ENCODE data around the gene LRP8. TPM values are rescaled to one million over a fixed set of nuclear protein-coding genes. Genes with fewer than 3 reads are reported as not detected.

LRP8 gene
- total RNA-seq, 6 experiments from 2014 or later, result 0.21 to 1.2 (median 0.56) TPM

DNA sequence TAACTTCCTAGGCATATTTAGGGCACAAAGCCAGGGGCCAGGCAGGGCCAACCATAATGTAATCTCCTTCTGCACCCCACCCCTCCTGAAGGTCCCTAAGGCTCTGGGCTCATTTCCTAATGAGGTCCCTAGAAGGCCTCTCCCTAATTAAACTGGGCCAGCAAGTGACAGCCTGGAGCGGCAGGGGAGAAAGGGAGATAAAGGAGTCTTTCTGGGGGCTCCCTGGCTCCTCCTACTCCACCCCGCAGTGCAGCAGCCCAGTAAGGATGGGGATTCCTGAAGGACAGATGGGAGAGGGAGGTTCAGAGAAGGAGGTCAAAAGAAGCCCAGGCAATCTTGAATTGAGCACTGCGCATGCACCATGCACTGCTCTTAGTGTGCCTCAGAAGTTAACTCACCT, 12.8 kb downstream of the LRP8 start:
- H3K4me3 ChIP-seq, result no peak overlapping the region
- no peaks in the 10 kb centered on the region for H3K27me3 ChIP-seq
- intact Hi-C loops (cut with DNase I), result no loop called here
- H3K27ac ChIP-seq, result no peak overlapping the region
- ATAC-seq (no peak), DNase-seq (no peak)
- H3K9me3 ChIP-seq, result no peaks in the 10 kb centered on the region
- TF ChIP-seq, protein P1, sequence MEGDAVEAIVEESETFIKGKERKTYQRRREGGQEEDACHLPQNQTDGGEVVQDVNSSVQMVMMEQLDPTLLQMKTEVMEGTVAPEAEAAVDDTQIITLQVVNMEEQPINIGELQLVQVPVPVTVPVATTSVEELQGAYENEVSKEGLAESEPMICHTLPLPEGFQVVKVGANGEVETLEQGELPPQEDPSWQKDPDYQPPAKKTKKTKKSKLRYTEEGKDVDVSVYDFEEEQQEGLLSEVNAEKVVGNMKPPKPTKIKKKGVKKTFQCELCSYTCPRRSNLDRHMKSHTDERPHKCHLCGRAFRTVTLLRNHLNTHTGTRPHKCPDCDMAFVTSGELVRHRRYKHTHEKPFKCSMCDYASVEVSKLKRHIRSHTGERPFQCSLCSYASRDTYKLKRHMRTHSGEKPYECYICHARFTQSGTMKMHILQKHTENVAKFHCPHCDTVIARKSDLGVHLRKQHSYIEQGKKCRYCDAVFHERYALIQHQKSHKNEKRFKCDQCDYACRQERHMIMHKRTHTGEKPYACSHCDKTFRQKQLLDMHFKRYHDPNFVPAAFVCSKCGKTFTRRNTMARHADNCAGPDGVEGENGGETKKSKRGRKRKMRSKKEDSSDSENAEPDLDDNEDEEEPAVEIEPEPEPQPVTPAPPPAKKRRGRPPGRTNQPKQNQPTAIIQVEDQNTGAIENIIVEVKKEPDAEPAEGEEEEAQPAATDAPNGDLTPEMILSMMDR (IDR thresholded peaks at IDR 0.05), result no peak
- no peak for TF ChIP-seq POLR2A (IDR thresholded peaks at IDR 0.05)
- H3K36me3 ChIP-seq, result no peaks in the 10 kb centered on the region
- WGBS (ENCODE audit: insufficient coverage, low coverage, low lambda C conversion rate, missing lambda C conversion rate), result 69% methylated on average over 3 of the region's 3 CpGs
- H3K4me1 ChIP-seq, result no peaks in the 10 kb centered on the region

DNA sequence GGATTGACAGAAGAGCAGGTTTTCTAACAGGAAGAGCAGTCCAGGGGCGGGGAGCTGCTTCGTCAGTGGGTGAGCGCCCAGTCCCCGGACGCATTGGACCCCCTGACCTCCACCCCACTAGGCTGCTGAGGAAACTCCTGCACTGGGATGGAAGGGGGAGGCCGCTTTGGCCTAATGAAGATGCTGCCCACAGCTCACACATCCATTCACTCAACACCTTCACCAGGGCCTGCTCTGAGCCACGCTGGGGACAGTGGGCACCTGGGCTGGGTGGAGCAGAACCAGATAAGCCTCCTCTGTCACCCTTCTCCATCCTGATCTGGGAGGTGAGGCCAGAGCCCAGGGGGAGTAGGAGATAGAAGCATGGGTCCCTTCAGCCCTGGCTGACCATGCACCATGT, 13.3 kb downstream of the LRP8 start:
- Histone ChIP-seq H3K4me3 (no peak overlapping the region), H3K9me3 (no peaks in the 10 kb centered on the region), H3K36me3 (no peaks in the 10 kb centered on the region), H3K27ac (no peak overlapping the region), H3K27me3 (no peaks in the 10 kb centered on the region), H3K4me1 (no peaks in the 10 kb centered on the region)
- TF ChIP-seq, protein P1 (IDR thresholded peaks at IDR 0.05), result no peak
- TF ChIP-seq POLR2A (IDR thresholded peaks at IDR 0.05), result no peak
- DNase-seq (no peak), ATAC-seq (no peak)
- intact Hi-C loops (cut with DNase I), result no loop called here
- no CpG with 5 or more reads among the region's 7 CpGs for WGBS (ENCODE audit: insufficient coverage, low coverage, low lambda C conversion rate, missing lambda C conversion rate)

DNA sequence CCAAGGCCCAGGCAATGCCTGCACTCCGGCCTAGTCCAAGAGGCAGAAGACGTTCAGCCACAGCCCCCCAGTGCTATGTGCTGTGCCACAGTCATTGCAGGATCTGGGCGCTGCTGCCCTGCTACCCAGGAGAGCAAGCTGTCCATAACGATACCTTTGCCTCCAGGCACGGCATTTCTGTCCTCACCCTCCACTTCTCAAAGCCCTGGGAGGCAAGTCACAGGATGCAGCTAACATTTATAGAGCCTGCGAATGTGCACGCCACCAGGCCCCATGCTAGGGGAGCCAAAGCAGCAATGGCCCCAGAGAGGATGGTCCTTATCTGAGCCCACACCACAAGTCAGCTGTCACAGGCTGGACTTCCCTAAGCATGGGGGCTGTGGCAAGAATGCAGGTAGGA, 13.8 kb downstream of the LRP8 start:
- Histone ChIP-seq H3K27me3 (no peaks in the 10 kb centered on the region), H3K27ac (no peak overlapping the region), H3K4me3 (no peak overlapping the region), H3K4me1 (no peaks in the 10 kb centered on the region), H3K36me3 (no peaks in the 10 kb centered on the region), H3K9me3 (no peaks in the 10 kb centered on the region)
- no CpG with 5 or more reads among the region's 7 CpGs for WGBS (ENCODE audit: insufficient coverage, low coverage, low lambda C conversion rate, missing lambda C conversion rate)
- TF ChIP-seq, protein P1 (IDR thresholded peaks at IDR 0.05), result no peak
- no peak for TF ChIP-seq POLR2A (IDR thresholded peaks at IDR 0.05)
- no peak for ATAC-seq
- intact Hi-C loops (cut with DNase I), result no loop called here
- no peak for DNase-seq

DNA sequence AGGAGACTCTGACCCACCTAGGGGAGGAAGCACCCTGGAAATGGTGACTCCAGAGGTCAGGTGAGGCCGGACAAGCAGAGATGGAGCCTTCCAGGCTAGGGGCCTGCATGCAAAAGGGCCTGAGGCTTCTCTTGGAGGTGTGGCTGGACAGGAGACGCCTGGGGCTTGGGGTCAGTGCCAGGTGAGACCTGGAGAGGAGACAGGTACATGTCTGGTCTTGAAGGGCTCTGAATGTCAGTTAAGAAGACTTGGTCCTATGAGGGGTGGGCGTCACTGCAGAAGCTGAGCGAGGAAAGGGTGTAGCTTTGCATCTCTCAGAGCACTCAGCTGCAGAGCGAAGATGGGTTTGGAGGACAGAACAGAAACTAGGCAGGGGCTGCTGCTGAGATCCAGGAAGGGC, 14.3 kb downstream of the LRP8 start:
- no peaks in the 10 kb centered on the region for H3K4me1 ChIP-seq
- no peak overlapping the region for H3K4me3 ChIP-seq
- H3K36me3 ChIP-seq, result no peaks in the 10 kb centered on the region
- intact Hi-C loops (cut with DNase I), result no loop called here
- ATAC-seq (no peak), DNase-seq (no peak)
- 56% methylated on average over 1 of the region's 5 CpGs for WGBS (ENCODE audit: insufficient coverage, low coverage, low lambda C conversion rate, missing lambda C conversion rate)
- H3K27me3 ChIP-seq, result no peaks in the 10 kb centered on the region
- no peaks in the 10 kb centered on the region for H3K9me3 ChIP-seq
- H3K27ac ChIP-seq, result no peak overlapping the region
- TF ChIP-seq, protein P1 (IDR thresholded peaks at IDR 0.05), result no peak
- TF ChIP-seq POLR2A (IDR thresholded peaks at IDR 0.05), result no peak

DNA sequence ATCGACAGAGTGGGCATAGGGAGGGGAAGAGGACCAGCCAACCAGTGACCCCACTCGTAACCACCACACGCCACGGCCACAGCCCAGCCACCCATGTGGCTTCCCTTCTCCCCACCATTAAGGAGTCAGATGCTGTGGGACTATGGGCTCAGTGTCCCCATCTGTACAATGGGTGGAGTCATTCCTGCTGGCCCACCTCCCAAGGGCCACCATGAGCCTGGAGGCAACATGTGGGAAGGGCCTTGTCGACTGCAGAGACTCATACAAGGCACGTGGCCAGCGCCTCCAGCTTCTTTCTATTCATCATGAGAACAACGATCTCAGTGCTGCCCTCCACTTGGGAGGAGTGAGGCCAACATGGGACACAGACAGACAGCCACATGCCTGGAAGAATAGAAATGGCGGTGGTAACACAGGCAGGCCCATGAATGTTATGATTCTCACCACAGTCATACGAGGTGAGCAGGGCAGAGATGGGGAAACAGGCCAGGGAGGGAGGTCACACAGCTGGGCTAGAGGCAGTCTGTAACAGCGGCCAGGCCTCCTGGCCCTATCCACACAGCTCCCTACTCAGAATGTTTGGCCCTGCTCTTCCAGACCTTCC, 16.1 kb downstream of the LRP8 start:
- Histone ChIP-seq H3K4me3 (no peak overlapping the region), H3K27ac (no peak overlapping the region), H3K9me3 (no peaks in the 10 kb centered on the region), H3K27me3 (no peaks in the 10 kb centered on the region), H3K4me1 (no peaks in the 10 kb centered on the region), H3K36me3 (no peaks in the 10 kb centered on the region)
- DNase-seq (no peak), ATAC-seq (no peak)
- 77% methylated on average over 8 of the region's 11 CpGs for WGBS (ENCODE audit: insufficient coverage, low coverage, low lambda C conversion rate, missing lambda C conversion rate)
- TF ChIP-seq POLR2A (IDR thresholded peaks at IDR 0.05), result no peak
- TF ChIP-seq, protein P1 (IDR thresholded peaks at IDR 0.05), result no peak
- intact Hi-C loops (cut with DNase I), result no loop called here
